HEK293 (cell line): ENCODE results near the gene GSTA5.

ENCODE experiments used
- CTCF ChIA-PET: fragments of 350-600 bp; formaldehyde crosslinking; extraction: SDS; loops from one replicate; lab custom pipeline; 2021; ENCODE audit warnings: antibody characterized with exemption; lab: Yijun Ruan, JAX
- POLR2A ChIA-PET: fragments of 300-600 bp; formaldehyde crosslinking; extraction: SDS; loops from one replicate; lab custom pipeline; 2020; ENCODE audit warnings: antibody characterized with exemption, inconsistent platforms; lab: Yijun Ruan, JAX
- H3K27ac ChIP-seq: fragments of 200-500 bp; sonication (Bioruptor generic); 2 replicates; pipeline ENCODE4 v1.5.1; 2014; ENCODE audit warnings: low read depth, low read length, control low read depth, inconsistent platforms; ENCODE audit errors: extremely low read depth
- H3K36me3 ChIP-seq, 2 experiments: fragments of 200-500 bp in 1 of 2; sonication (Bioruptor generic) in 1 of 2; 1 replicate in 1 of 2; 2 replicates in 1 of 2; pipeline ENCODE4 v1.5.1; 2014 to 2017; ENCODE audit warnings: inconsistent platforms in 2 of 2, low read length in 2 of 2; ENCODE audit not compliant: control insufficient read depth in 2 of 2, insufficient read depth in 1 of 2
- H3K4me1 ChIP-seq: fragments of 200-500 bp; sonication (Bioruptor generic); 2 replicates; pipeline ENCODE4 v1.5.1; 2014; ENCODE audit warnings: mild to moderate bottlenecking, low read length, inconsistent platforms; ENCODE audit not compliant: control insufficient read depth, insufficient read depth
- H3K4me3 ChIP-seq: 2 replicates; pipeline ENCODE4 v1.5.1; 2011; ENCODE audit warnings: low read depth, mild to moderate bottlenecking, control low read depth, low read length, moderate library complexity
- H3K9me3 ChIP-seq: fragments of 200-500 bp; sonication (Bioruptor generic); 2 replicates; pipeline ENCODE4 v1.5.1; 2014; ENCODE audit warnings: low read depth, low read length, inconsistent platforms; ENCODE audit not compliant: control insufficient read depth, insufficient read depth
- KLF9 ChIP-seq: fragments of 450-650 bp; formaldehyde crosslinking; IDR thresholded peaks from 2 replicates; pipeline ENCODE4 v1.5.1; 2016; ENCODE audit warnings: missing biosample characterization, missing genetic modification characterization, low read depth
- MYNN ChIP-seq: fragments of 450-650 bp; formaldehyde crosslinking; IDR thresholded peaks from 2 replicates; pipeline ENCODE4 v1.5.1; 2016; ENCODE audit warnings: missing biosample characterization, missing genetic modification characterization, borderline replicate concordance
- SCRT1 ChIP-seq: fragments of 450-650 bp; formaldehyde crosslinking; IDR thresholded peaks from 2 replicates; pipeline ENCODE4 v1.5.1; 2016; ENCODE audit warnings: missing biosample characterization, missing genetic modification characterization, borderline replicate concordance
- SP2 ChIP-seq: fragments of 450-650 bp; formaldehyde crosslinking; IDR thresholded peaks from 2 replicates; pipeline ENCODE4 v1.5.1; 2016; ENCODE audit warnings: missing biosample characterization, missing genetic modification characterization
- TCF7L2 ChIP-seq: IDR thresholded peaks from 2 replicates; pipeline ENCODE4 v1.6.1; 2011; ENCODE audit warnings: low read depth, mild to moderate bottlenecking, inconsistent platforms, low read length, moderate library complexity, borderline replicate concordance
- TRIM28 ChIP-seq: IDR thresholded peaks from 2 replicates; pipeline ENCODE4 v1.6.1; 2011; ENCODE audit warnings: low read length, control low read depth, borderline replicate concordance
- ZBTB17 ChIP-seq: fragments of 450-650 bp; formaldehyde crosslinking; IDR thresholded peaks from 2 replicates; pipeline ENCODE4 v1.5.1; 2016; ENCODE audit warnings: missing biosample characterization, missing genetic modification characterization
- ZFP37 ChIP-seq: fragments of 450-650 bp; formaldehyde crosslinking; IDR thresholded peaks from 2 replicates; pipeline ENCODE4 v1.5.1; 2016; ENCODE audit warnings: missing biosample characterization, missing genetic modification characterization
- ZNF140 ChIP-seq: fragments of 450-650 bp; formaldehyde crosslinking; IDR thresholded peaks from 2 replicates; pipeline ENCODE4 v1.5.1; 2016; ENCODE audit warnings: missing biosample characterization, missing genetic modification characterization
- ZNF146 ChIP-seq: fragments of 450-650 bp; formaldehyde crosslinking; IDR thresholded peaks from 2 replicates; pipeline ENCODE4 v1.5.1; 2016; ENCODE audit warnings: missing biosample characterization, missing genetic modification characterization
- ZNF157 ChIP-seq: fragments of 450-650 bp; formaldehyde crosslinking; IDR thresholded peaks from 2 replicates; pipeline ENCODE4 v1.5.1; 2016; ENCODE audit warnings: missing biosample characterization, missing genetic modification characterization
- ZNF223 ChIP-seq: fragments of 450-650 bp; formaldehyde crosslinking; IDR thresholded peaks from 2 replicates; pipeline ENCODE4 v1.5.1; 2016; ENCODE audit warnings: missing biosample characterization, missing genetic modification characterization
- ZNF24 ChIP-seq: fragments of 450-650 bp; formaldehyde crosslinking; IDR thresholded peaks from 2 replicates; pipeline ENCODE4 v1.5.1; 2016; ENCODE audit warnings: missing biosample characterization, missing genetic modification characterization
- ZNF266 ChIP-seq: fragments of 450-650 bp; formaldehyde crosslinking; IDR thresholded peaks from 2 replicates; pipeline ENCODE4 v1.5.1; 2016; ENCODE audit warnings: missing biosample characterization, missing genetic modification characterization, low read depth
- ZNF311 ChIP-seq: fragments of 450-650 bp; formaldehyde crosslinking; IDR thresholded peaks from 2 replicates; pipeline ENCODE4 v1.5.1; 2017; ENCODE audit warnings: missing biosample characterization, missing genetic modification characterization, borderline replicate concordance
- ZNF354C ChIP-seq: fragments of 450-650 bp; formaldehyde crosslinking; IDR thresholded peaks from 2 replicates; pipeline ENCODE4 v1.5.1; 2016; ENCODE audit warnings: missing biosample characterization, missing genetic modification characterization, low read depth, borderline replicate concordance
- ZNF394 ChIP-seq: fragments of 450-650 bp; formaldehyde crosslinking; IDR thresholded peaks from 2 replicates; pipeline ENCODE4 v1.5.1; 2016; ENCODE audit warnings: missing biosample characterization, missing genetic modification characterization, mild to moderate bottlenecking, moderate library complexity, borderline replicate concordance
- ZNF423 ChIP-seq: fragments of 450-650 bp; formaldehyde crosslinking; IDR thresholded peaks from 2 replicates; pipeline ENCODE4 v1.5.1; 2016; ENCODE audit warnings: missing biosample characterization, missing genetic modification characterization
- ZNF48 ChIP-seq: fragments of 450-650 bp; formaldehyde crosslinking; IDR thresholded peaks from 2 replicates; pipeline ENCODE4 v1.5.1; 2016; ENCODE audit warnings: missing biosample characterization, missing genetic modification characterization
- ZNF660 ChIP-seq: fragments of 450-650 bp; IDR thresholded peaks from 2 replicates; pipeline ENCODE4 v1.5.1; 2018; ENCODE audit warnings: missing biosample characterization, mild to moderate bottlenecking, missing genetic modification characterization
- ZNF747 ChIP-seq: fragments of 450-650 bp; formaldehyde crosslinking; IDR thresholded peaks from 2 replicates; pipeline ENCODE4 v1.5.1; 2016; ENCODE audit warnings: missing biosample characterization, missing genetic modification characterization
- ZNF776 ChIP-seq: fragments of 450-650 bp; formaldehyde crosslinking; IDR thresholded peaks from 2 replicates; pipeline ENCODE4 v1.5.0; 2017; ENCODE audit warnings: missing biosample characterization, missing genetic modification characterization, borderline replicate concordance
- ZNF830 ChIP-seq: fragments of 450-650 bp; IDR thresholded peaks from 2 replicates; pipeline ENCODE4 v1.5.0; 2018; ENCODE audit warnings: missing biosample characterization, missing genetic modification characterization, low read depth, mild to moderate bottlenecking, moderate library complexity
- ZNF843 ChIP-seq: fragments of 450-650 bp; formaldehyde crosslinking; IDR thresholded peaks from 2 replicates; pipeline ENCODE4 v1.5.1; 2016; ENCODE audit warnings: missing biosample characterization, missing genetic modification characterization
- TF ChIP-seq, protein P1 (sequence below): fragments of 450-650 bp; formaldehyde crosslinking; IDR thresholded peaks from 2 replicates; pipeline ENCODE4 v1.5.1; 2017; ENCODE audit warnings: missing biosample characterization, missing genetic modification characterization
- TF ChIP-seq, protein P2 (sequence below): fragments of 450-650 bp; formaldehyde crosslinking; IDR thresholded peaks from 2 replicates; pipeline ENCODE4 v1.5.1; 2016; ENCODE audit warnings: missing biosample characterization, missing genetic modification characterization
- TF ChIP-seq, protein P3 (sequence below): fragments of 450-650 bp; formaldehyde crosslinking; conservative IDR thresholded peaks from 2 replicates; pipeline ENCODE4 v1.5.1; 2016; ENCODE audit warnings: low read depth, missing biosample characterization, missing genetic modification characterization

Gene GSTA5

GRCh38 chr6:52881996-52882841 is 41.6 kb upstream of the GSTA5 start (continued):
- TF ChIP-seq, protein P1, sequence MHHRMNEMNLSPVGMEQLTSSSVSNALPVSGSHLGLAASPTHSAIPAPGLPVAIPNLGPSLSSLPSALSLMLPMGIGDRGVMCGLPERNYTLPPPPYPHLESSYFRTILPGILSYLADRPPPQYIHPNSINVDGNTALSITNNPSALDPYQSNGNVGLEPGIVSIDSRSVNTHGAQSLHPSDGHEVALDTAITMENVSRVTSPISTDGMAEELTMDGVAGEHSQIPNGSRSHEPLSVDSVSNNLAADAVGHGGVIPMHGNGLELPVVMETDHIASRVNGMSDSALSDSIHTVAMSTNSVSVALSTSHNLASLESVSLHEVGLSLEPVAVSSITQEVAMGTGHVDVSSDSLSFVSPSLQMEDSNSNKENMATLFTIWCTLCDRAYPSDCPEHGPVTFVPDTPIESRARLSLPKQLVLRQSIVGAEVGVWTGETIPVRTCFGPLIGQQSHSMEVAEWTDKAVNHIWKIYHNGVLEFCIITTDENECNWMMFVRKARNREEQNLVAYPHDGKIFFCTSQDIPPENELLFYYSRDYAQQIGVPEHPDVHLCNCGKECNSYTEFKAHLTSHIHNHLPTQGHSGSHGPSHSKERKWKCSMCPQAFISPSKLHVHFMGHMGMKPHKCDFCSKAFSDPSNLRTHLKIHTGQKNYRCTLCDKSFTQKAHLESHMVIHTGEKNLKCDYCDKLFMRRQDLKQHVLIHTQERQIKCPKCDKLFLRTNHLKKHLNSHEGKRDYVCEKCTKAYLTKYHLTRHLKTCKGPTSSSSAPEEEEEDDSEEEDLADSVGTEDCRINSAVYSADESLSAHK (tag by site-specific recombination), result no peak
- no peak for TF ChIP-seq ZNF48 (tag by site-specific recombination)
- TF ChIP-seq SCRT1 (tag by site-specific recombination), result no peak
- no peak for TF ChIP-seq ZNF354C (tag by site-specific recombination)
- TF ChIP-seq TCF7L2, result no peak
- TF ChIP-seq KLF9 (tag by site-specific recombination), result no peak
- TF ChIP-seq SP2 (tag by site-specific recombination), result no peak
- no peak for TF ChIP-seq ZNF223 (tag by site-specific recombination)
- 0 out of 2 replicates have a peak, but pooled peaks have one; percentile 22 for TF ChIP-seq ZBTB17
- TF ChIP-seq, protein P2, sequence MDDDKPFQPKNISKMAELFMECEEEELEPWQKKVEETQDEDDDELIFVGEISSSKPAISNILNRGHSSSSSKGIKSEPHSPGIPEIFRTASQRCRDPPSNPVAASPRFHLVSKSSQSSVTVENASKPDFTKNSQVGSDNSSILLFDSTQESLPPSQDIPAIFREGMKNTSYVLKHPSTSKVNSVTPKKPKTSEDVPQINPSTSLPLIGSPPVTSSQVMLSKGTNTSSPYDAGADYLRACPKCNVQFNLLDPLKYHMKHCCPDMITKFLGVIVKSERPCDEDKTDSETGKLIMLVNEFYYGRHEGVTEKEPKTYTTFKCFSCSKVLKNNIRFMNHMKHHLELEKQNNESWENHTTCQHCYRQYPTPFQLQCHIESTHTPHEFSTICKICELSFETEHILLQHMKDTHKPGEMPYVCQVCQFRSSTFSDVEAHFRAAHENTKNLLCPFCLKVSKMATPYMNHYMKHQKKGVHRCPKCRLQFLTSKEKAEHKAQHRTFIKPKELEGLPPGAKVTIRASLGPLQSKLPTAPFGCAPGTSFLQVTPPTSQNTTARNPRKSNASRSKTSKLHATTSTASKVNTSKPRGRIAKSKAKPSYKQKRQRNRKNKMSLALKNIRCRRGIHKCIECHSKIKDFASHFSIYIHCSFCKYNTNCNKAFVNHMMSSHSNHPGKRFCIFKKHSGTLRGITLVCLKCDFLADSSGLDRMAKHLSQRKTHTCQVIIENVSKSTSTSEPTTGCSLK (tag by site-specific recombination), result no peak
- TF ChIP-seq ZNF24 (tag by site-specific recombination), result no peak
- TF ChIP-seq ZNF830 (tag by site-specific recombination), result no peak
- TF ChIP-seq TRIM28, result no peak
- TF ChIP-seq ZNF423 (tag by site-specific recombination), result no peak
- no peak for TF ChIP-seq ZNF146 (tag by site-specific recombination)
- no peak for TF ChIP-seq ZNF311 (tag by site-specific recombination)
- no peak for TF ChIP-seq ZNF747 (tag by site-specific recombination)

DNA sequence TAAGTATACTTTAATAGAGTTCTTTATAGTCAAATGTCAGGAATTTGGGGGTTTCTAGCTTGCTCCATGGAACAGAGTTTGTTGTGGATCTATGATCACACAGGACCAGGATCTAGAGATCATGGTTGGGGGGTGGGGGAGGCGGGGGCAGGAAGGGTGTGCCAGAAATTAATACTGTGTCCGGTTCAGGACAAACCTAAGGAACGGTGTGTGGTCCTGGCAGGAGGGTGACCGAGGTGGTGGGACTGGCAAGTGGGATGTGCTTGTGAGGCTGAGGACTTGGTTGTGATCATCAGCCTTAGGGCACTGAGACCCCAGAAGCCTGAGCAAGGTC is 41.0 kb upstream of the GSTA5 start:
- CTCF ChIA-PET, result interaction anchor here (0.5 to 2.1 kb wide), 15 partner anchors 9 to 883 kb away, joined by 3 to 15 read pairs (median 4); no protein-coding TSS in a partner anchor
- POLR2A ChIA-PET, result no interaction called here
- H3K4me3 ChIP-seq, result no peak overlapping the region
- TF ChIP-seq MYNN (tag by site-specific recombination) (no peak), ZNF660 (tag by site-specific recombination) (no peak), ZNF843 (tag by site-specific recombination) (no peak), ZNF776 (tag by site-specific recombination) (no peak), ZNF266 (no peak), ZNF394 (no peak), ZNF140 (tag by site-specific recombination) (no peak), ZFP37 (tag by site-specific recombination) (no peak), ZNF157 (no peak)
- TF ChIP-seq, protein P3, sequence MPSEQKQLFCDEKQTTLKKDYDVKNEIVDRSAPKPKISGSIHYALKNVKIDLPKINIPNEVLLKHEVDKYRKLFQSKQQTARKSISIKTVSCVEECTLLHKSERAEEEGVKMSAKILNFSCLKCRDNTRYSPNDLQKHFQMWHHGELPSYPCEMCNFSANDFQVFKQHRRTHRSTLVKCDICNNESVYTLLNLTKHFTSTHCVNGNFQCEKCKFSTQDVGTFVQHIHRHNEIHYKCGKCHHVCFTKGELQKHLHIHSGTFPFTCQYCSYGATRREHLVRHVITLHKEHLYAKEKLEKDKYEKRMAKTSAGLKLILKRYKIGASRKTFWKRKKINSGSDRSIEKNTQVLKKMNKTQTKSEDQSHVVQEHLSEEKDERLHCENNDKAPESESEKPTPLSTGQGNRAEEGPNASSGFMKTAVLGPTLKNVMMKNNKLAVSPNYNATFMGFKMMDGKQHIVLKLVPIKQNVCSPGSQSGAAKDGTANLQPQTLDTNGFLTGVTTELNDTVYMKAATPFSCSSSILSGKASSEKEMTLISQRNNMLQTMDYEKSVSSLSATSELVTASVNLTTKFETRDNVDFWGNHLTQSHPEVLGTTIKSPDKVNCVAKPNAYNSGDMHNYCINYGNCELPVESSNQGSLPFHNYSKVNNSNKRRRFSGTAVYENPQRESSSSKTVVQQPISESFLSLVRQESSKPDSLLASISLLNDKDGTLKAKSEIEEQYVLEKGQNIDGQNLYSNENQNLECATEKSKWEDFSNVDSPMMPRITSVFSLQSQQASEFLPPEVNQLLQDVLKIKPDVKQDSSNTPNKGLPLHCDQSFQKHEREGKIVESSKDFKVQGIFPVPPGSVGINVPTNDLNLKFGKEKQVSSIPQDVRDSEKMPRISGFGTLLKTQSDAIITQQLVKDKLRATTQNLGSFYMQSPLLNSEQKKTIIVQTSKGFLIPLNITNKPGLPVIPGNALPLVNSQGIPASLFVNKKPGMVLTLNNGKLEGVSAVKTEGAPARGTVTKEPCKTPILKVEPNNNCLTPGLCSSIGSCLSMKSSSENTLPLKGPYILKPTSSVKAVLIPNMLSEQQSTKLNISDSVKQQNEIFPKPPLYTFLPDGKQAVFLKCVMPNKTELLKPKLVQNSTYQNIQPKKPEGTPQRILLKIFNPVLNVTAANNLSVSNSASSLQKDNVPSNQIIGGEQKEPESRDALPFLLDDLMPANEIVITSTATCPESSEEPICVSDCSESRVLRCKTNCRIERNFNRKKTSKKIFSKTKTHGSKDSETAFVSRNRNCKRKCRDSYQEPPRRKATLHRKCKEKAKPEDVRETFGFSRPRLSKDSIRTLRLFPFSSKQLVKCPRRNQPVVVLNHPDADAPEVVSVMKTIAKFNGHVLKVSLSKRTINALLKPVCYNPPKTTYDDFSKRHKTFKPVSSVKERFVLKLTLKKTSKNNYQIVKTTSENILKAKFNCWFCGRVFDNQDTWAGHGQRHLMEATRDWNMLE (tag by site-specific recombination), result no peak

More for the DNA sequence above, 41.0 kb upstream of the GSTA5 start:
- no peak overlapping the region for H3K27ac ChIP-seq
- peaks cover 4% of the 10 kb centered on the region for H3K4me1 ChIP-seq
- H3K9me3 ChIP-seq, result no peaks in the 10 kb centered on the region
- no peaks in the 10 kb centered on the region for H3K36me3 ChIP-seq
